CD4-positive, alpha-beta T cell treated with Interleukin-15 for 1 hour (primary cell): ENCODE data around the gene CREB3L1.

Experiments
- DNase-seq: peaks from one replicate; pipeline ENCODE4 v3.0.0-alpha.2; 2020

The CREB3L1 gene

DNA sequence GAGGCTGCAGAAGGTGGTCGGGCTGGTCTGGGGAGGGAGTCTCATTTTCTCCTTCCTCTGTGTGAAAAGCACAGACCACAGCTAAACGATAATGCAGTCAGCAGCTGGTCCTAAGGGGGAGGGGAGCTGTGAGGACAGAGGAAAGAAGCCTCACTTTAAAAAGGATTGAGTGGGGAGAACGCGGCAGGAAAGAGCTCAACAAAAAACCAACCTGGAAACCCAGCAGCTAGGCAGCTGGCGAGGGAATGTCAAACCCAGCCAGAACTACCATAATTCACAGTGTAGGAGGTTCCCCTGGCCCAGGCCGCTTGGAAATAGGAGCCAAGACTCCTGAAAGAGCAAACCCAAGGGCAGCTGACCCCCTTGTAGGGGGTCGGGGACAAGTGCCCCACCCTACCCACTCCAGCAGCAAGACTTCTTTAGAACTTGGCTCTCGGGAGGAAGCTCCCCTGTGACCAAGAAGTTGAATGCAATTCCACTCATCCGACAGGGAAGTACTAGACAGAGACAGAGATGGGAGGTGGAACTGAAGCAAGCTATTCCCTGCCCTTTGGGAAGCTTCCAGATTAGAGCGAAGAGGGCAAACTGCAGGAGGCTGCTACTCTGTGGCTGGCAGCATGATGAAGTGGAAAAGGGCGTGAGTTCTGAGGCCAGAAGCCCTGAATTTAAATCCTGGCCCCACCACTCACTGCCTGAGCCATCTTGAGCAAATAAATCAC lies 53.3 kb downstream of the CREB3L1 start:
- DNase-seq = no peak

- DNase-seq = peak; percentile 36
Measured at GRCh38 chr11:46331282-46331984, 54.0 kb downstream of the CREB3L1 start.

GRCh38 chr11:46332093-46332567 lies 54.7 kb downstream of the CREB3L1 start:
- DNase-seq = no peak

DNA sequence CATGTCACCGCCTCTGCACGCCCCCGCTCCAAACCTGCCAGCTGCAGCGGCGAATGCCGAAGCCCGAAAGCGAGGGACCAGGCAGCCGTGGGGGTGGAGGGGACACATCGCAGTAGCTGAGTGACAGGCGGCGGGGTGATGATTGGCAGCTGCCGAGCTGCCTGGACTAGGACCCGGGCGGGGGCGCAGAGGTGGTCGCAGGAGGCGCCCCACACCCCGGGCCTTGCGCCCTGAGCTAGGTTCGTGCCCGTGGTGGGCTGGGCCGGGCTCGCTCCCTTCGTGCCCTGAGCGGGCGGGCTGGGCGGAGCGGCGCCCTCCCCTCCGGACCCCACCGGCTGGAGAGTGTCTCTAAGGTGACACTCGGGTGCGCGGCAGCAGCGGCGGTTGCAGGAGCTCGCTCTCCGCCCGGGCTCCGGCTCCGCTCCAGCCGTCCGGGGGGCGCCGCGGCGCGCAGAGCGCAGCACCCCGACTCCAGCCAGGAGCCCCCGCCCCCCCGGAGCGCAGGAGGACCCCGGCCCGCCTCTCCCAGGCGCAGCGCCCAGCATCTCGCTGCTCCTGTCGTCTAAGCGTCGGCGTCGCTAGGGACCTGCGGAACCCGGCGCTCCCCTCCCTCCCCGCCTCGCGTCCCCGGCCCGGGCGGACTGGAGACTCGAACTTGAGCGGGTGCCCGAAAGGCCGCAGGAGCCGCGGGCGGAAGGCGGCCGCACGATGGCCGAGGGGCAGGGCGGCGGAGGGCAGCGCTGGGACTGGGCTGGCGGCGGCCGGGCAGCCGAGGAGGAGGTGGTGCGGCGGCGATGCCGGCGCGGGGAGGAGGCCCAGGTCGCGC lies 55.3 kb downstream of the CREB3L1 start:
- peak; percentile 27 for DNase-seq

DNA sequence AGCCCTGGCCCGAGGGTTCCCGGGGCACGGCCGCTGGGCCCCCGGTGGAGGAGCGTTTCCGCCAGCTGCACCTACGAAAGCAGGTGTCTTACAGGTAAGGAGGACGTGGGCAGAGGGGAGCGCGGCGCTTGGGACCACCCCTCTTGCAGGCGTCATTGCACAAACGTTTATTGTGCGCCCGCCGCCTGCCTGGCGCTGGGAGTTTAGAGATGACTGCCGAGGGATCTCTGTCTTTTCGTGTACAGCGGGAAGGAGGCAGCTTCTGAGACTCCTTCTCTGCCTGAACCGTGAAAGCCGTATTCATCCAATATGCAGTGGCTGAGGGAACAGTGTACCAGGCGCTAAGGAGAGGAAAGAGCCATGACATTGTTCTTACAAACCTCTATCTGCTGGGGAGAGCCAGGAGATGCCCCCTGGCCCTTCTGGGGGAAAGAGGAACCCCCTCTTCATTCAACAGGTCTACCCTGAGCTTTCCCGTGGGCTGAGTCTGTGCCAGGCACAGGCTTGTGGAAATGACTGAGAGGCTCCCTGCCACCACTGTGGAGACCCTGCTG lies 56.0 kb downstream of the CREB3L1 start:
- DNase-seq = peak; percentile 34

DNA sequence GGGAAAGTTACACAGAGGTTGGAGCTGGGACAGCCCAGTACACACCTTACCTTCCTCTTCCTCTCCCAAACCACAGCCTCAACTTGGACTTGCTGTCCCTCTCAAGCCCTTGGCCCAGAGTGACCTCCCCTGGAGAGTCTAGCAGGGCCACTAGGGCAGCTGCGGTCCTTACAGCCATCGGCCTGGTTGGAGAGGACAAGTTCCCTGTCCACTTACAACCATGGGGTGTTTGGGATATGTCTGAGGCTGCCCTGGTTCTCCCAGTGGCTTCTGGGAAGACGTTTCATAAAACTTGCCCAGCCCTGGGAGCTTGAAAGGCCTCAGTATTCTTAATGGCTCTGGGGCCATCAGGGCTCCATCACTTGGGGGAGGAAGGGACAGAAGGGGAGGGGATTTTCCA lies 56.7 kb downstream of the CREB3L1 start:
- DNase-seq = no peak

DNA sequence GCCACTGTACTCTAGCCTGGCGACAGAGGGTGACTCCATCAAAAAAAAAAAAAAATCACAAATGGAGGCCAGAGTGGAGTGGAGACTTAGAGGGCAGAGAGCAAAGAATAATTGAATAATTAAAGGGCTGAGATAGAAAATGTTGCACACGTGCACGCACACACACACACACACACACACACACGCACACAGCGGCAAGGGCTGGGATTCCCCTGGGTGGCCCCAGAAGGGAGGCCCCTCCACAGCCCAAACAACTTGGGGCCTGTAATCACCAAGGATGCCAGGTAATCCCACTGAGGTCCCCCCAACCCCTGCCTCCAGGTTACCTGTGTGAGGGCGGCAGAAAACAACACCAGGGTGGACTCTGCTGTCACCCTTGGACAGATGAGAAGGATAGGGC lies 57.8 kb downstream of the CREB3L1 start:
- DNase-seq = no peak

GRCh38 chr11:46335890-46336562 lies 58.6 kb downstream of the CREB3L1 start:
- no peak for DNase-seq

GRCh38 chr11:46336563-46337180 lies 59.2 kb downstream of the CREB3L1 start:
- DNase-seq = peak; percentile 59

DNA sequence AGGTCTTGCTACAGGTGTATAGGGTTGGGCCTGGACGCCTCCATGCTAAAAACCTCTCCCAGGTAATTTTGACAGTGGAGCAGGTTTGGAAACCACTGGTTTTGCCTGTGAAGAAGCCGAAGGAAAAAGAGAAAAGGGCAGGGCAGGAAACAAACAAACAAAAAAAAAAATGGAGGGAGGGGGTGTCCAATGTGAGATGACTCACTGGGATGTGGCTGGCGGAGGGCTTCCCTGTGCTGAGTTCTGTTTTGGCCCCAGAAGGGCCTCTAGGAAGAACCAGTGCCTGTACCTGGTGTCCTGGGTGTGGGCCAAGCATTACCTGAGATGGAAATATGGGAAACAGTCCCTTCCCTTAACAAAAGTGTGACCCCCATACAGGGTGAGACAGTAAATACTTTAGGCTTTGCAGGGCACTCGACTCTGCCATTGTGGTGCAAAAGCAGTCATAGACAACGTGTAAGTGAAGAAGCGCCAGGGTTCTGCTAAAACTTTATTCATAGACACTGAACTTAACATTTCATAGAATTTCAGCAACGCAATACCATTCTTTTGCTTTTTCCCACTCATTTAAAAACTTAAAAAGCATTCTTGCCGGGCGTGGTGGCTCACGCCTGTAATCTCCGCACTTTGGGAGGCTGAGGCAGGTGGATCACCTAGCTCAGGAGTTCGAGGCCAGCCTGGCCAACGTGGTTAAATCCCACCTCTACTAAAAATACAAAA lies 60.3 kb downstream of the CREB3L1 start:
- DNase-seq = no peak

- DNase-seq = no peak
Measured at GRCh38 chr11:46338636-46338987, 61.1 kb downstream of the CREB3L1 start.

DNA sequence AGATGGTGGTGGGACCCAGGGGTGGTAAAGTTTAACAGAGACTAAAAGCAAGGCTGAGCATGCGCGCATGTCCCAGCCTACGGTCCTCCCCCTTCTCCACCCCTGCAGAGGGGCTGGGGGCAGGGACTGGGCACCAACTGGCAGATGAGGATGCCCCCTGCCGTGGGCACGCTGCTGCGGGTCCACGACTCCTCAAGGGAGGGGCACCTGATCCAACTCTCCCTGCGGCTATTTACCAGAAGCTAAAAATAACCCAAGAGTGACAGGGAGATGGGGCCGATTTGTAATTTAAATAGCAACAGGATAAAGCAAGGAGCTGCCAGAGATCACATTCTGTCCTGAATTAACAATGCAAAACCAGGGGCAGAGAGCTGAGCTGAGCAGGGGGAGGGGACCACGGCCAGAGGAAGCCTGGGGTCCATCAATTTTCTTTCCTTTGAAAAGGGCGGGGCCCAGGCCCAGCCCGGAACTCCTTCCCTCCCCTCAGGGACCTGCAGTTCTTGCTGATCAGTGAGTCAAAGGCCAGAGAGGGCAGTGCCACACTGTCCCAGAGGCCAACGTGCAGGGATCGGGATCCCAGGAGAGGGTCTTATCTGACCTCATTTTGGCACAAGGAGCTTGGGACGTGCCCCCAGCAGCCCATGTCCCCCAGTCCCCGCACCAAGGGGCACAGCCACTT lies 61.7 kb downstream of the CREB3L1 start:
- DNase-seq = no peak

DNA sequence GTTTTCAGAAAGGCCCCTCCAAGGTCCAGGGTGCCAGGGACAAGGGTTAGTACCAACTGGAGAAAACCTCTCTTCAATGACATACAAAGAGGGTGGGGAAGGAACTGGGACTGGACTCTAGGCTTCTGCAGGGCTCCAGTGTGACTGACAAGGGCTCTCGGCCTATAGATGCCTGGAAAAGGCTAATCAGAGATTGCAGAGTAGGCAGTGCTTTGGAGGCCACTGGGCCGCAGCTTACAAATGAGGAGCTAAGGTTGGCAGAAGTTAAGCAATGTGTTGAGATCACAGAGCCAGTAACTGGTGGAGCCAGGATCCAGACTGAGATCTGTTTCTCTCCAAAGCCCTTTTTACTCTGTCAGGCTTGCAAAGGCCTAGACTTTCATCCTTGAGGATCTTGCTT lies 62.4 kb downstream of the CREB3L1 start:
- peak; percentile 23 for DNase-seq

GRCh38 chr11:46341454-46341853 lies 64.0 kb downstream of the CREB3L1 start:
- DNase-seq = no peak

GRCh38 chr11:46342239-46342638 lies 64.8 kb downstream of the CREB3L1 start:
- DNase-seq = no peak

DNA sequence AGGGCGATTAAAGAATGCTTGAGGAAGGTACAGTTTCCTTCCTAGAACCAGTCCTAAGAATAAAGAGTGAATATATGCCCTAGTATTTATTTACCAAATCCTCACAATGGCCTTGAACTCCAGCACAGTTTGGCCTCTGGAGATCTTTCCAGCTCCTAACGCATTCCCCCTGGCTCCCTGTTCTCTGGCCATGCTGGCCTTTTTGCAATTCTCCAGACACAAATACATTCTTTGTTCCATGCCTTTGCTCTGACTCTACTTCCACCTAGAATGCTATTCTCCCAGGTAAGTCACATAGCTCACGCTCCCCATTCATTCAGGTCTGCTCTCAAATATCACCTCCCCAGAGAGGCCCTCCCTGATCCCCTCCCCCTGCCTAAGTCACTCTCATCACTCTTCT lies 66.1 kb downstream of the CREB3L1 start:
- no peak for DNase-seq

GRCh38 chr11:46345131-46345597 lies 67.7 kb downstream of the CREB3L1 start:
- DNase-seq = peak; percentile 49

GRCh38 chr11:46345881-46346484 lies 68.5 kb downstream of the CREB3L1 start:
- no peak for DNase-seq

- peak; percentile 92 for DNase-seq
Measured at GRCh38 chr11:46346886-46347636, 69.6 kb downstream of the CREB3L1 start, which contains the start of gene DGKZ. DGKZ (plus strand) TSS chr11:46347463; CDS start chr11:46347660, 197 bp downstream.
